GM12891 (cell line): ENCODE measurements around the gene VGLL4.

ENCODE experiments used
- POLR2A ChIP-seq: IDR thresholded peaks from 2 replicates; pipeline ENCODE4 v1.6.1; 2011; ENCODE audit warnings: low read depth, low read length, control low read depth
- POLR2AphosphoS5 ChIP-seq: IDR thresholded peaks from 2 replicates; pipeline ENCODE4 v1.6.1; 2011; ENCODE audit warnings: low read depth, low read length, control low read depth
- TAF1 ChIP-seq: IDR thresholded peaks from 2 replicates; pipeline ENCODE4 v1.6.1; 2011; ENCODE audit warnings: low read depth, low read length, control low read depth

DNA sequence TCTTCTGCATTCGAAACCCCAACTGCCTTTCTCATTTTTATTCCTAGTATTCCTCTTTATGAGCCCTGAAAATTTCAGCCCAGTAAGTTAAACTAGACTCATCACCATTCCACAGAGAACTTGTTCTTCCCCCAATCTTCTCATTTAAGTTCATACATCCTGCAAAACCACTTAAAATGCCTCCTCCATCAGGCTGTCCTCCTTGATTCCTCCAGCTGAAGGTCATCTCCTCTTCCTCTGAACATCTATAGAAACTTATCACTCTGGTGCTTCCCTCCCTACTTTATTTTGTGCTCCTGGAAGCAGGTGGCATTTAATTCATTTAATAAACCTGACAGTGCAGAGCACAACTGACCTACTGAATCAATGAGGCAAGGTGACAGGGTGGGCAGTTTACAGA, 38.3 kb downstream of the VGLL4 start:
- no peak for TF ChIP-seq POLR2A
- TF ChIP-seq TAF1, result no peak
- TF ChIP-seq POLR2AphosphoS5, result no peak
